Measurements from ENCODE around the gene RBPJ. TPM values are rescaled to one million over a fixed set of nuclear protein-coding genes. Genes with fewer than 3 reads are reported as not detected.
A peak's percentile ranks its signal among the peaks of the same experiment; 100 is the strongest.

Gene RBPJ
- polyA plus RNA-seq, 1 donor from 2014 or later: 89.8 TPM

- Histone ChIP-seq H3K79me2 (replicated peaks; ENCODE audit: insufficient read depth, low read length) (peaks cover 19% of the 10 kb centered on the region), H3K4me3 (ENCODE audit: low read length) (no peak overlapping the region), H3K9me3 (ENCODE audit: low read length) (no peaks in the 10 kb centered on the region), H3K27me3 (ENCODE audit: insufficient read depth, low read depth, low read length) (no peaks in the 10 kb centered on the region), H3K9me2 (ENCODE audit: insufficient read depth, low read length) (no peaks in the 10 kb centered on the region), H3K4me2 (ENCODE audit: low read length) (no peak overlapping the region), H3K9ac (ENCODE audit: low read length) (no peak overlapping the region), H3F3A (ENCODE audit: insufficient read depth, low read length, poor library complexity, severe bottlenecking) (no peaks in the 10 kb centered on the region), H4K20me1 (ENCODE audit: insufficient read depth) (no peaks in the 10 kb centered on the region), H3K27ac (ENCODE audit: low read length) (no peak overlapping the region), H2AFZ (ENCODE audit: low read depth, low read length) (no peak overlapping the region), H3K36me3 (ENCODE audit: insufficient read depth, low read length) (no peaks in the 10 kb centered on the region)
- TF ChIP-seq EP300 (conservative IDR thresholded peaks at IDR 0.05; ENCODE audit: poor library complexity, severe bottlenecking) (no peak), EZH2 (IDR thresholded peaks at IDR 0.05; ENCODE audit: borderline replicate concordance, insufficient read depth, low read length, poor library complexity, severe bottlenecking) (no peak), MXI1 (conservative IDR thresholded peaks at IDR 0.05; ENCODE audit: poor library complexity, severe bottlenecking) (no peak), SMC3 (conservative IDR thresholded peaks at IDR 0.05; ENCODE audit: poor library complexity) (peak; percentile 49), POLR2AphosphoS5 (IDR thresholded peaks at IDR 0.05) (no peak), REST (IDR thresholded peaks at IDR 0.05; ENCODE audit: borderline replicate concordance) (no peak), TAF1 (IDR thresholded peaks at IDR 0.05; ENCODE audit: low read depth) (no peak), RAD21 (conservative IDR thresholded peaks at IDR 0.05) (peak; percentile 39), CTCF (IDR thresholded peaks at IDR 0.05; ENCODE audit: poor library complexity, severe bottlenecking) (peak; percentile 41)
These were observed 84.0 kb downstream of the RBPJ start for GRCh38 chr4:26404743-26405206.

GRCh38 chr4:26406346-26406975 lies 85.6 kb downstream of the RBPJ start:
- H3K27me3 ChIP-seq (ENCODE audit: insufficient read depth, low read depth, low read length): no peaks in the 10 kb centered on the region
- H3K4me3 ChIP-seq (ENCODE audit: low read length): no peak overlapping the region
- peaks cover 25% of the 10 kb centered on the region for H3K79me2 ChIP-seq (replicated peaks; ENCODE audit: insufficient read depth, low read length)
- no peak overlapping the region for H3K27ac ChIP-seq (ENCODE audit: low read length)
- H3K4me2 ChIP-seq (ENCODE audit: low read length): no peak overlapping the region
- H4K20me1 ChIP-seq (ENCODE audit: insufficient read depth): no peaks in the 10 kb centered on the region
- TF ChIP-seq TAF1 (IDR thresholded peaks at IDR 0.05; ENCODE audit: low read depth) (no peak), RAD21 (conservative IDR thresholded peaks at IDR 0.05) (no peak), POLR2AphosphoS5 (IDR thresholded peaks at IDR 0.05) (no peak), CTCF (IDR thresholded peaks at IDR 0.05; ENCODE audit: poor library complexity, severe bottlenecking) (no peak), EP300 (conservative IDR thresholded peaks at IDR 0.05; ENCODE audit: poor library complexity, severe bottlenecking) (no peak), MXI1 (conservative IDR thresholded peaks at IDR 0.05; ENCODE audit: poor library complexity, severe bottlenecking) (no peak), REST (IDR thresholded peaks at IDR 0.05; ENCODE audit: borderline replicate concordance) (no peak), EZH2 (IDR thresholded peaks at IDR 0.05; ENCODE audit: borderline replicate concordance, insufficient read depth, low read length, poor library complexity, severe bottlenecking) (no peak), SMC3 (conservative IDR thresholded peaks at IDR 0.05; ENCODE audit: poor library complexity) (no peak)
- H3K9me3 ChIP-seq (ENCODE audit: low read length): no peaks in the 10 kb centered on the region
- no peak overlapping the region for H2AFZ ChIP-seq (ENCODE audit: low read depth, low read length)
- H3K36me3 ChIP-seq (ENCODE audit: insufficient read depth, low read length): no peaks in the 10 kb centered on the region
- H3K9ac ChIP-seq (ENCODE audit: low read length): no peak overlapping the region
- no peaks in the 10 kb centered on the region for H3K9me2 ChIP-seq (ENCODE audit: insufficient read depth, low read length)
- no peaks in the 10 kb centered on the region for H3F3A ChIP-seq (ENCODE audit: insufficient read depth, low read length, poor library complexity, severe bottlenecking)

All from neural cell (in vitro differentiated cells).